HG02759 (cell line): Measurements from ENCODE around the gene SMIM41.

Source experiments
- ATAC-seq: cut with Tn5 transposase; IDR thresholded peaks from one replicate; pipeline ENCODE4 v1.9.1; 2021; ENCODE audit warnings: mild to moderate bottlenecking, moderate library complexity; ENCODE audit not compliant: unreplicated experiment

Gene SMIM41

GRCh38 chr12:52120951-52121823, 41.7 kb downstream of the SMIM41 start:
- ATAC-seq, result no peak

- no peak for ATAC-seq
Measured at GRCh38 chr12:52121824-52122539, 42.5 kb downstream of the SMIM41 start.

GRCh38 chr12:52122540-52122871, 43.0 kb downstream of the SMIM41 start:
- ATAC-seq, result no peak

- ATAC-seq, result no peak
Measured at GRCh38 chr12:52122904-52123303, 43.4 kb downstream of the SMIM41 start.

GRCh38 chr12:52123487-52124186, 44.1 kb downstream of the SMIM41 start:
- ATAC-seq, result no peak

GRCh38 chr12:52125476-52125900, 46.0 kb downstream of the SMIM41 start:
- ATAC-seq, result no peak

GRCh38 chr12:52126050-52126604, 46.6 kb downstream of the SMIM41 start:
- ATAC-seq, result no peak

GRCh38 chr12:52126605-52127578, 47.4 kb downstream of the SMIM41 start:
- no peak for ATAC-seq

GRCh38 chr12:52127683-52128450, 48.4 kb downstream of the SMIM41 start:
- ATAC-seq, result no peak

GRCh38 chr12:52130711-52131110, 51.2 kb downstream of the SMIM41 start:
- no peak for ATAC-seq

- no peak for ATAC-seq
Measured at GRCh38 chr12:52132754-52133161, 53.3 kb downstream of the SMIM41 start.

GRCh38 chr12:52137746-52138145, 58.2 kb downstream of the SMIM41 start:
- ATAC-seq, result no peak

GRCh38 chr12:52139147-52139546, 59.6 kb downstream of the SMIM41 start:
- ATAC-seq, result no peak

GRCh38 chr12:52139579-52140062, 60.1 kb downstream of the SMIM41 start:
- ATAC-seq, result no peak

GRCh38 chr12:52141306-52141705, 61.8 kb downstream of the SMIM41 start:
- ATAC-seq, result no peak

- ATAC-seq, result no peak
Measured at GRCh38 chr12:52141875-52142274, 62.4 kb downstream of the SMIM41 start.

- ATAC-seq, result no peak
Measured at GRCh38 chr12:52142431-52142830, 62.9 kb downstream of the SMIM41 start.

GRCh38 chr12:52144512-52145227, 65.2 kb downstream of the SMIM41 start:
- no peak for ATAC-seq
